ENCODE data around the gene PCDHA3.
"Not testable (repeated sequence)": the region's sequence is repeated elsewhere in the genome, so short reads cannot be mapped to it uniquely, and the experiment has no call there.

The PCDHA3 gene

DNA sequence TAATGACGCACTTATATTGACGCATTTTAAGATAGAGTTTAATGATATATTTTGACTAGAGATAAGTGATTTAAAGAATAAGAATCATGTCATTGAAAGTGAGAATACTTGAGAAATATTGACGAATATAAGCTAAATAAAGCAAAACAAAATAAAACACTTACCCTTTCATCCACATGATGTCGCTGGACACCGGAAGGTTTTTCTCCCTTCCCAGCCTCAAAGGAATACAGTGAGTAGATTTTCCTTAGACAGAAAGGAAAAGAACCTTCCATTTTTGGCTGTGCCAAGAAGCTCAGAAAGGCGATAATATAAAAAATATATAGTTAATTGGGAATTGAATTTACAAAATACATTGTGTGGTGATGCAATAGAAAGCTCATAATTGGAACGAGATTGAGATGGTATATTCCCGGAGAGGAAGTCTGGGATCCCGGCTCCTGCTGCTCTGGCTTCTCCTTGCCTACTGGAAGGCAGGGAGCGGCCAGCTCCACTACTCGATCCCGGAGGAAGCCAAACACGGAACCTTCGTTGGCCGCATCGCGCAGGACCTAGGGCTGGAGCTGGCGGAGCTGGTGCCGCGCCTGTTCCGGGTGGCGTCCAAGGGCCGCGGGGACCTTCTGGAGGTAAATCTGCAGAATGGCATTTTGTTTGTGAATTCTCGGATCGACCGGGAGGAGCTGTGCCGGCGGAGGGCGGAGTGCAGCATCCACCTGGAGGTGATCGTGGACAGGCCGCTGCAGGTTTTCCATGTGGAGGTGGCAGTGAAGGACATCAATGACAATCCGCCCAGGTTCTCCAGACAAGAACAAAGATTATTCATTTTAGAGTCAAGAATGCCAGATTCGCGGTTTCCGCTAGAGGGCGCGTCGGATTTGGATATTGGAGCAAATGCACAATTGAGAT lies 20.8 kb downstream of the PCDHA3 start, which contains the start of gene PCDHA5:
TSS of gene PCDHA5 (plus strand) at position 239 of the 906 bp plus-strand sequence.
- DNase-seq: no peak

GRCh38 chr5:140822281-140822629 lies 21.4 kb downstream of the PCDHA3 start:
- DNase-seq: no peak

DNA sequence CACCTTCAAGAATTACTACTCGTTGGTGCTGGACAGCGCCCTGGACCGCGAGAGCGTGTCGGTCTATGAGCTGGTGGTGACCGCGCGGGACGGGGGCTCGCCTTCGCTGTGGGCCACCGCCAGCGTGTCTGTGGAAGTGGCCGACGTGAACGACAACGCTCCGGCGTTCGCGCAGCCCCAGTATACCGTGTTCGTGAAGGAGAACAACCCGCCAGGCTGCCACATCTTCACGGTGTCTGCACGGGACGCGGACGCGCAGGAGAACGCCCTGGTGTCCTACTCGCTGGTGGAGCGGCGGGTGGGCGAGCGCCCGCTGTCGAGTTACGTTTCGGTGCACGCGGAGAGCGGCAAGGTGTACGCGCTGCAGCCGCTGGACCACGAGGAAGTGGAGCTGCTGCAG lies 22.1 kb downstream of the PCDHA3 start:
- DNase-seq: not testable (repeated sequence)

DNA sequence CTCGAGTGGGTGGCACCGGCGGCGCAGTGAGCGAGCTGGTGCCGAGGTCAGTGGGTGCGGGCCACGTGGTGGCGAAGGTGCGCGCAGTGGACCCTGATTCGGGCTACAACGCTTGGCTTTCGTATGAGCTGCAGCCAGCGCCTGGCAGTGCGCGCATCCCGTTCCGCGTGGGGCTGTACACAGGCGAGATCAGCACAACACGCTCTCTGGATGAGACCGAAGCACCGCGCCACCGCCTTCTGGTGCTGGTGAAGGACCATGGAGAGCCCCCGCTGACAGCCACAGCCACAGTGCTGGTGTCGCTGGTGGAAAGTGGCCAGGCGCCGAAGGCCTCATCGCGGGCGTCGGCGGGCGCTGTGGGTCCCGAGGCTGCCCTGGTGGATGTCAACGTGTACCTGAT lies 22.6 kb downstream of the PCDHA3 start:
- DNase-seq: no peak

- DNase-seq: no peak
Measured at GRCh38 chr5:140827704-140828361, 27.0 kb downstream of the PCDHA3 start, which contains the start of gene PCDHA6. TSS of gene PCDHA6 (plus strand) at chr5:140827960. CDS start at chr5:140828092, 132 bp downstream.

DNA sequence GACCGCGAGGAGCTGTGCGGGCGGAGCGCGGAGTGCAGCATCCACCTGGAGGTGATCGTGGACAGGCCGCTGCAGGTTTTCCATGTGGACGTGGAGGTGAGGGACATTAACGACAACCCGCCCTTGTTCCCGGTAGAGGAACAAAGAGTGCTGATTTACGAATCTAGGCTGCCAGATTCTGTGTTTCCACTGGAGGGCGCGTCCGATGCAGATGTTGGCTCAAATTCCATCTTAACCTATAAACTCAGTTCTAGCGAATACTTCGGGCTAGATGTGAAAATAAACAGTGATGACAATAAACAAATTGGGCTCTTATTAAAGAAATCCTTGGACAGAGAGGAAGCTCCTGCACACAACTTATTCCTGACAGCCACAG lies 27.5 kb downstream of the PCDHA3 start:
- DNase-seq: no peak

- not testable (repeated sequence) for DNase-seq
Measured at GRCh38 chr5:140829511-140830501, 28.9 kb downstream of the PCDHA3 start.

GRCh38 chr5:140833993-140834392 lies 33.1 kb downstream of the PCDHA3 start, which contains the start of gene PCDHA7:
TSS of gene PCDHA7 (plus strand) at chr5:140834269. CDS start at chr5:140834384, 115 bp downstream.
- no peak for DNase-seq

GRCh38 chr5:140834439-140835008 lies 33.7 kb downstream of the PCDHA3 start:
- DNase-seq: not testable (repeated sequence)

DNA sequence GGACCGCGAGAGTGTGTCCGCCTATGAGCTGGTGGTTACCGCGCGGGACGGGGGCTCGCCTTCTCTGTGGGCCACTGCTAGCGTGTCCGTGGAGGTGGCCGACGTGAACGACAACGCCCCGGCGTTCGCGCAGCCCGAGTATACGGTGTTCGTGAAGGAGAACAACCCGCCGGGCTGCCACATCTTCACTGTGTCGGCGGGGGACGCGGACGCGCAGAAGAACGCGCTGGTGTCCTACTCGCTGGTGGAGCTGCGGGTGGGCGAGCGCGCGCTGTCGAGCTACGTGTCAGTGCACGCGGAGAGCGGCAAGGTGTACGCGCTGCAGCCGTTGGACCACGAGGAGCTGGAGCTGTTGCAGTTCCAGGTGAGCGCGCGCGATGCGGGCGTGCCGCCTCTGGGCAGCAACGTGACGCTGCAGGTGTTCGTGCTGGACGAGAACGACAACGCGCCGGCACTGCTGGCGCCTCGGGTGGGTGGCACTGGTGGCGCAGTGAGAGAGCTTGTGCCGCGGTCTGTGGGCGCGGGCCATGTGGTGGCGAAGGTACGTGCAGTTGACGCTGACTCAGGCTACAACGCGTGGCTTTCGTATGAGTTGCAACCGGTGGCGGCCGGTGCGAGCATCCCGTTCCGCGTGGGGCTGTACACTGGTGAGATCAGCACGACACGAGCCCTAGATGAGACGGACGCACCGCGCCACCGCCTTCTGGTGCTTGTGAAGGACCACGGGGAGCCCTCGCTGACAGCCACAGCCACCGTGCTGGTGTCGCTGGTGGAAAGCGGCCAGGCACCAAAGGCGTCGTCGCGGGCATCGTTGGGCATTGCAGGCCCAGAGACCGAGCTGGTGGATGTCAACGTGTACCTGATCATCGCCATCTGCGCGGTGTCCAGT lies 35.0 kb downstream of the PCDHA3 start:
- DNase-seq: no peak

GRCh38 chr5:140840978-140841962 lies 40.4 kb downstream of the PCDHA3 start, which contains the start of gene PCDHA8:
TSS of gene PCDHA8 (plus strand) at chr5:140841187. CDS start at chr5:140841322, 135 bp downstream.
- no peak for DNase-seq

- no peak for DNase-seq
Measured at GRCh38 chr5:140842798-140843733, 42.2 kb downstream of the PCDHA3 start.

DNA sequence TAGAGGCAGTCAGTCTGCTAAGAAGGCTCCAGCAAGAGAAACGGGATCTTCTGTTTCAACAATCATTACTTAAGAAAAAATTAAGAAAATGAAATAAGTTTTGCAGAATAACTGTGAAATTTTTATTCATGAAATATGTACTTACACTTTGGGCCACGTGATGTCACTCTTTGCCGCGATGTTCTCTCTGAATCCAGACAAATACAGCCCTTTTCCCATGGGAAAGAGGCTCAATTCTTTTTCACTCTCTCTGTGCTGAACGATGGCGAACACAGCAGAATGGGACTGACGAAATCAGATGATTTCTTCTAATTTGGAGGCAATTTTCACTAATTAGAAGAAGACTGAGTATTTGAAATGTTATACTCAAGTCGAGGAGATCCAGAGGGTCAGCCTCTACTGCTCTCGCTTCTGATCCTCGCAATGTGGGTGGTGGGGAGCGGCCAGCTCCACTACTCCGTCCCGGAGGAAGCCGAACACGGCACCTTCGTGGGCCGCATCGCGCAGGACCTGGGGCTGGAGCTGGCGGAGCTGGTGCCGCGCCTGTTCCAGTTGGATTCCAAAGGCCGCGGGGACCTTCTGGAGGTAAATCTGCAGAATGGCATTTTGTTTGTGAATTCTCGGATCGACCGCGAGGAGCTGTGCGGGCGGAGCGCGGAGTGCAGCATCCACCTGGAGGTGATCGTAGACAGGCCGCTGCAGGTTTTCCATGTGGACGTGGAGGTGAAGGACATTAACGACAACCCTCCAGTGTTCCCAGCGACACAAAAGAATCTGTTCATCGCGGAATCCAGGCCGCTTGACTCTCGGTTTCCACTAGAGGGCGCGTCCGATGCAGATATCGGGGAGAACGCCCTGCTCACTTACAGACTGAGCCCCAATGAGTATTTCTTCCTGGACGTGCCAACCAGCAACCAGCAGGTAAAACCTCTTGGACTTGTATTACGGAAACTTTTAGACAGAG lies 47.6 kb downstream of the PCDHA3 start, which contains the start of gene PCDHA9:
TSS of gene PCDHA9 (plus strand) at position 244 of the 964 bp plus-strand sequence. CDS start at position 358, 114 bp downstream.
- not testable (repeated sequence) for DNase-seq

DNA sequence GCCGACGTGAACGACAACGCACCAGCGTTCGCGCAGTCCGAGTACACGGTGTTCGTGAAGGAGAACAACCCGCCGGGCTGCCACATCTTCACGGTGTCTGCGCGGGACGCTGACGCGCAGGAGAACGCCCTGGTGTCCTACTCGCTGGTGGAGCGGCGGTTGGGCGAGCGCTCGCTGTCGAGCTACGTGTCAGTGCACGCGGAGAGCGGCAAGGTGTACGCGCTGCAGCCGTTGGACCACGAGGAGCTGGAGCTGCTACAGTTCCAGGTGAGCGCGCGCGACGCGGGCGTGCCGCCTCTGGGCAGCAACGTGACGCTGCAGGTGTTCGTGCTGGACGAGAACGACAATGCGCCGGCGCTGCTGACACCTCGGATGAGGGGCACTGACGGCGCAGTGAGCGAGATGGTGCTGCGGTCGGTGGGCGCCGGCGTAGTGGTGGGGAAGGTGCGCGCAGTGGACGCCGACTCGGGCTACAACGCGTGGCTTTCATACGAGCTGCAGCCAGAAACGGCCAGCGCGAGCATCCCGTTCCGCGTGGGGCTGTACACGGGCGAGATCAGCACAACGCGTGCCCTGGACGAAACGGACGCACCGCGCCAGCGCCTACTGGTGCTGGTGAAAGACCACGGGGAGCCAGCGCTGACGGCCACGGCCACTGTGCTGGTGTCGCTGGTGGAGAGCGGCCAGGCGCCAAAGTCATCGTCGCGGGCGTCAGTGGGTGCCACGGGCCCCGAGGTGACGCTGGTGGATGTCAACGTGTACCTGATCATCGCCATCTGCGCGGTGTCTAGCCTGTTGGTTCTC lies 49.2 kb downstream of the PCDHA3 start:
- DNase-seq: not testable (repeated sequence)
